NCI-H226 (cell line): ENCODE results near the gene ST8SIA5.
A peak's percentile ranks its signal among the peaks of the same experiment; 100 is the strongest.

Experiments used
- DNase-seq: peaks from one replicate; pipeline ENCODE4 v3.0.0-alpha.2; 2015

Gene ST8SIA5

DNA sequence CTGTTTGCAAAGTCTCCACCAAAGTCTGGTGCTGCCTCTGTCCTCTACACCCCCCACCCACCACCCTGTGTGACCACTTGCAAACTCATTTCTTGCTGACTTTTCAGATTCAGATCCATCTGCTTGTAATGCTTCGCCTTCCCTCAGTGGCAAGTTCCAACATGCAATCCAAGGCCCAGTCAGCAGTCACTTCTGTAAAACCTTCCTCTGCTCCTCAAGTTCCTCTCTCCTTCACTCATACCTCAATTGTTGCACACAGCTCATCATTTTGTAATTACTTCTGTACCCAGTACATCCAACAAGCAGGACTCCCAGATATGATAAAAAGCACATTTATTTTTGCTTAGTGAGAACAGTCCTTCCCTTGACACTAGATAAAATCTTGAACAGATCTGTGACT, 93.3 kb downstream of the ST8SIA5 start:
- no peak for DNase-seq

DNA sequence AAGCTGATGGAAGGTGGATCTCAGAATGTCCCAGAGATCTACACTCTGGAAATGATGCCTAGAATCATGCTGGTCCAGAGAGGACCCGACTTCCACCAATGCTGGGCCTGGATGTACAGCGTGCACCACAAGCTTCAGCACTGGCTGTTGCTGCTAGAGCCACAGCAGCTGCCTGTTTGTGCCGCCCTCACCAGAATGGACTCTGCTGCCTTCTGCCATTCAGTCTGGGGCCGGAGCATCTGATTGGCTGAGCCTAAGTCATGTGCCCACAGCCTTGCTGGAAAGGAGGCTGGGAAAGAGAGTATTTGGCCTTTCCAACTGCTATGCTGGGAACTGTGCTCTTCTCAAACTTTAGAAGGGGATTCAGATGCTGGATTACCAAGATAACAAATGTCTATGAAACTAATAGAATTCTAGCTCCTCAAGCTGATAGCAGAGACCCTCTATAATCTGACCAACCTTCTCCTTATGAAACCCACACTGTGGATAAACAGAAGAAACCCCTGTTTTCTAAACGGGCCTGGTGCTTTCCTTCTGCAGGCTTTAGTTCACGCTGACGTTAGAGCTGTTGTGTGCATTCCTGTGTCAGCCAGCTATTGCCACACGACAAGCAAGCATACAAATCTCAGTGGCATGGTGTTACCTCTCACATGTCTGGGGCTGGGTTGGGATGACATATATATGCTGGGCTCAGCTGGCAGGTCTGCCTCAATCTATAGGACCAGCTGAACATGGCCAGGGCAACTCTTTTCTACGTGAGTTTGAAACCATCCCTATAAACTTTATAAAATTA, 95.7 kb downstream of the ST8SIA5 start:
- no peak for DNase-seq

DNA sequence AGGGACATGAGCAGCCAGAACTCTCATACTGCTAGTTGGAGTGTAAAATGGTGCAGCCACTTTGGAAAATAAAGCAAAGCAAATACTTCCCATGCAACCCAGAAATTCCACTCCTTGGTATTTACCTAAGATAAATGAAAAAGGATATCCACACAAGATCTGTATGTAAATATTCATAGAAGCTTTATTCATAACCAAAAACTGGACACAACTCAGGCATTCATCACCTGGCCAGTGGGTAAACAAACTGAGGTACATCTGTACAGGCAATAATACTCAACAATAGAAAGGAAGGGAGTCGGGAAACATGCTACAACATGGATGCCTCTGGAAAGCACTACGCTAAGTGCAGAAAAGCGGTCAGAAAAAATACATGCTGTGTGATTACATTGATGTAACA, 97.4 kb downstream of the ST8SIA5 start:
- DNase-seq: no peak

DNA sequence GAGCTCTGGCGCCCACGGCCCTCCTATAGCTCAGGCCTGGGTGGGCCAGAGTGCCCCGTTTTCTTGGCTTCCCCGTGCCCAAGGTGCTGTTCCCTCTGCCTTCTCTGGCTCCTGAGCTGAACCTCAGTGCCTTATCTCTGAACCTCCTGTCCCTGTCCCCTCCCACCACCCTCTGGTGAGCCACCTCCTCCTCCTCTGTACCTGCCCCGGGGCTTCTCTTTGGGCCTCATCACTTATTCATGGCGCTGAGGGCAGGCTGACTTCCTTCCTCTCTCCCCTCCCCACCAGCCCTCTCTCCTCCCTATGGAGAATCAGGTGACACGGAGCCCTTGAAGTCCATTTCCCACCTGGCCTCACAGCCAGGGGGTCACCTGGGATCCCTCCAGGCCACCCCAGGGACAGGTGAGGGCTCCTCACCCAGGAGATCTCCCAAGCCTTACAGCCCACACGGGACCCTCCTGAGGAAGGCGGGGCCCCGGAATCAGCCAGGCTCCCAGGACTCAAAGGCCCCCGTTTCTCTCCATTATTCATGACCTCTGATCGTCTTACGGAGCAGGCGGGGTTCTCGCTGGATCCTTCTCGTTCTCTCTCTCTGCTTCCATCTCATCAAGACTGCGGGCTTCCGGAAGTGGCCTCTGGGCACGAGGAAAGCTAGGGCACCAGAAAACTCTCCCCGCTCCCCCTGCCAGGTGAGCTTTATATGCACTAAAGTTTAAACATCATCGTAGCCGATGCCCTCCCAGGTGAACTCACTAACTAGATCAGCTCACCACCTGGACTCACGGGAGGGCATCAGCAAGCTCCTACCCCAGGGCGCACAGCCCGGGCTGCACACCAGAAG, 99.5 kb downstream of the ST8SIA5 start, which contains the start of gene LOXHD1:
Gene LOXHD1 (minus strand): TSS at position 106 of the 841 bp plus-strand sequence. CDS start 187 bp downstream, outside the sequence.
- DNase-seq: no peak

DNA sequence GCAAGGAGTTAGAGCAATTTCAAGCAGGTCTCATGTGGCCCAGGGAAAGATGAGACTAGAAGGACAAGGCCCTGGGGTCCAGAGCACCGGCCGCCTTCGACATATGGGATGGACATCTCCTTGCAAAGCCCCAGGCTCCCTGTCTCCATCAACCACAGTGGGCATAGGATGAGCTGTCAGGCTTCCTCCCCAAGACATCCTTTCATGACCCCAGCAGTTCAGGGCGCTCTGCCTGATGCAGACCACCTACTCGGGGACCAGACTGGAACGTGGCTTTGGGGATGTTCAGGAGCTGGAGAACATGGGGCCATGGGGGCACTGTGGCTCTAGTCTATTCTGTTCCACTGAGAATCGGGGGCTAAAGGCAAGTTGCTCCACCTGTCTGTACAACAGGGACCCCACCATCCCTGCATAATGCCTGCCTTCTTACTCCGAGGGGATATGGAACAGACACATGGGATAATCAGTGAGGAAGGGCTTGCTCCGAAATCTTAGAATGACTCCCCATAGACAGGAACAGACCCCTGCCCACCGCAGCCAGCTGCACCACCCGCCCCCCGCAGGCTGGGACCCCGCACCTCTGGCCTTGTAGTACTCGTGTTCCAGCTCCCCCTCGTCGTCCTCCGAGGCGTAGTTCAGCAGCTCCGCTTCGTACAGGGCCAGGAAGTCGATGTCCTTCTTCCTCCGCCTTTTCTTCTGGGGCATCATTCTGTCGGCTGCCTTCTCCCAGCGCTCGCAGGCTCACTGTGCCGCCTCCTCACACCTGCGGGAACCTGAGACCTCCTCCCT, 100.3 kb downstream of the ST8SIA5 start:
- no peak for DNase-seq

DNA sequence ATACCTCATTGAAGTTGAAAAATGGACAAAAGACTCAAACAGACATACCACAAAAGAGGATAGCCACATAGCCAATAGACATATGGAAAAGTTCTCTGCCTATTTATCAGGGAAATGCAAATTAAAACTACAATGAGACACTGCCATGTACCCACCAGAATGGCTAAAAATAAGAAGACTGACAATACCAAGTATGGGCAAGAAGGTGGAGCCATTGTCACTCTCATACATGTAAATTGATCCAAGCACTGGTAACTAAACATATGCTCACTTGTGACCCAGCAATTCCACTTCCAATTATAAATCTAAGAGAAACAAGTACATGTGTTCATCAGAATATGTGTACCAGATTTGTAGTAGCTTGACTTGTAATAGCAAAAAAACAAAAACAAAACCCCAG, 104.5 kb downstream of the ST8SIA5 start:
- no peak for DNase-seq

DNA sequence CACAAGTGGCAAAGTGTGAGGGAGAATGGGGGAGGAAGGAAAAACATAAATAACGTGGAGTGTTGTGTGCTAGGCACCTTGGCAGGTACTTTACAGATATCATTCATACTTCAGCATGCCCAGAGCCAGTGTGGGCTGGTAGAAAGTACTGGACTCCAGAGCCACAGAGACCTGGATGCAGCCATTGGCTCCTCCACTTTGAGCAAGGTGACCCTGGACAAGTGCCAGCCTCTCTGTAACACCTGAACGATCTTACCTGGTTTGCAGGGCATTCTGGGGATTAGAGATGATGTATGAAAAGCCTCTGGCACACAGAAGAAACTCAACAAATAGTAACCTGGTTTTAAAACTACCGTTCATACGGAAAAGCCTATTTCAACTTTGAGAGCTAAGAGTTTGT, 106.2 kb downstream of the ST8SIA5 start:
- DNase-seq: no peak

DNA sequence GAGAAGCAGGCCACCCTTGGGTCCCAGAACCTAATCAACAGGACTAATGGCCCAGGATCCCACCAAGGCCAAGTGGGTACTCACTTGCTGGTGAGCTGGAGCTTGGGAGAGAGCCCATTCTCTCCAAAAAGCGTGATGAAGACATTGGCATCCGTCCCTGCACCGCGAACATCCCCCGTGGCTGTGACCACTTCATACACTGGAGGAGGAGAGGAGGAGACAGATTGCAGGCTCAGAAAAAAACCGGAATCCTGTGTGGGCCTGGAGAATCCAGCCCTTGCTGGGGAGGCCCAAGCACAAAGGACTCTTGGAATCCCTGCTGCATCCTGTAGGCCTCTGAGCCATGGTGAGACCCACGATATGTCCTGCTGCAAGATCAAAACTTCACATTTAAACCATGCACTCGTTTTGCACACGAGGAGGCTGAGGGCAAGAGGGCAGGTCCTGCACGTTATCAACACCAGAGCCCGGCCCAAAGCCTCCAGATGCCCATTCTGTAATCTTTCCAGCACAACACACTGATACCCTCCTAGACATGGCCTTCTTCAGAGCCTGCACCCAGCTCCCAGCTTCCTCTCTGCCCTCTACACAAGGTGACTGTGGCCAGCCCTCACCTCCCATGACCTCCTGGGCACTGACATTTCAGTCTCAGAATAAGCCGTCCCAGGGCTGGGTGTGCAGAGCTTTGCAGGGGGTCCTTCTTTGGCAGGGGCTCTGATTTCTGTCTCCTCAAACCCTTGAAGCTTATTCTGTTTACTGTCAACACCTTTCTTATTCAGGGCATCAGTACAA, 107.6 kb downstream of the ST8SIA5 start:
- DNase-seq: no peak

DNA sequence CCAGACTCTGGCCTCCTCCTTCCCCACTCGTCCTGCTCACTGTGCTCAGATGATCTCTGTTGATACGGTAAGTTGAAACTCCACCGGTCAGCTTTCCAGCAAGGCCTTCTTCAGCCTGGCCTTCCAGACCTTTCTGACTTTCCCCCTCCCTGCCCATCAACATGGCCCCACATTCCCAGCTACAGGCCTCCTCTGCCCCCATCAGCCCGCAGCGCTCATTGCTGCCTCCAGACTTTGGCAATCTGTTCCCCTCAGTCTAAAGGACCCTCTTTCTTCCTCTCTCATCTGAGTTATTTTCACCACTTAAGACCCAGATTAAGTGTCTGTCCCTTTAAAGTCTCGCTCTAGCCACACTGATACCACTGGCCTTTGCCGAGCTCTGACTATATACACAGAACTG, 110.4 kb downstream of the ST8SIA5 start:
- no peak for DNase-seq

DNA sequence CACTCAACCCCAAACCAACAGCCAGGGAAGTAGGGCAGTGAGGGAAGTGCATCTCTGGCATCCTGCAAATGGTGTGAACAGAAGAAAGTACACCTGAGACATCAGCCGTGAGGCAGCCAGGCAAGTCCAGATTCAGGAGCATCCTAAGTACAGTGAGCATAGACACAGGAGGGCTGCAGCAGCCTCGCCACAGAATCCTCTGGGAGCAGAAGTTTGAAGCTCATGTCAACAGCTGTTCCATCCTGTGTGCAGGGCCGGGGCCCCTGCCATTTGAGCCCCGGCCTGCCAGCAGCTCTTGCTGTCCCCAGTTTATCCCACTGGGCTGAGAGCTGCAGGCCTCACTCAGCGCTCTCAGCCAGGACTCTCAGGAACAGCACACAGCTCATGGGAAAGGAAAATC, 114.3 kb downstream of the ST8SIA5 start:
- no peak for DNase-seq

DNA sequence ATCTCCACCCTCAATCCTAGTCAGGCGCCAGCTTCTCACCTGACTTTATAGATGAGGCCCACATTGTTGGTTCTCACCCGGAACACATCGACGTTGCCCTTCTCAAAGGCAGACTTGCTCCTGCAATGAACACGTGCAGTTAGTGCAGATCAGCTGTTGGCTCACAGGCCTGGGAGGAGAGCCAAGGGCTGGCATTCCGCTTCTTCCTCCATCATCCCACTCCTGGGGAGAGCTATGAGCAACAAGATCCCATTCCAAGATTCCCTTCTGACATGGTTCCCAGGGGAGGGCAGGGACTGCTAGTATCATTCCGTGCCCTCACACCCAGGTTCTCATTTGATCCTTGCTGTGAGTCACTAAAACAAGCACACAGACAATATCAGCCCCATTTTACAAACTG, 114.9 kb downstream of the ST8SIA5 start:
- peak; percentile 26 for DNase-seq

DNA sequence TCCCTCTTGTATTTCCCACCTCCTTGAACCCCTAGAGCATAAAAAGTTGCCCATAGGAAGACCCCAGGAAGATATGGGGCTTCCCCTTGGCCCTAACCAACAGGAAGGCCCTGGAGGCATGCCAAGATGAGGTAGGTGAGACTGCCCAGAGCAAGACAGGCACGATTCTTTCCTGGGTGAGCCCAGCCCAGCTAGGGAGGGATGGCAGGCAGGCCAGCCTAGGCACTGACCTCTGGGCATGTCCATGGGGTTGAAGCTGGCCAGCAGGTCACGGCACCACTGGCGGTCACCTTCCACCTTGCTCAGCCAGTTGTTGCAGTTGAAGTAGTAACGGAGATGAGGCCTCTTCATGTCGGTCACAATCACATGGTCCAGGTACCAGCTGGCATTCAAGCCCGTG, 117.5 kb downstream of the ST8SIA5 start:
- DNase-seq: no peak

DNA sequence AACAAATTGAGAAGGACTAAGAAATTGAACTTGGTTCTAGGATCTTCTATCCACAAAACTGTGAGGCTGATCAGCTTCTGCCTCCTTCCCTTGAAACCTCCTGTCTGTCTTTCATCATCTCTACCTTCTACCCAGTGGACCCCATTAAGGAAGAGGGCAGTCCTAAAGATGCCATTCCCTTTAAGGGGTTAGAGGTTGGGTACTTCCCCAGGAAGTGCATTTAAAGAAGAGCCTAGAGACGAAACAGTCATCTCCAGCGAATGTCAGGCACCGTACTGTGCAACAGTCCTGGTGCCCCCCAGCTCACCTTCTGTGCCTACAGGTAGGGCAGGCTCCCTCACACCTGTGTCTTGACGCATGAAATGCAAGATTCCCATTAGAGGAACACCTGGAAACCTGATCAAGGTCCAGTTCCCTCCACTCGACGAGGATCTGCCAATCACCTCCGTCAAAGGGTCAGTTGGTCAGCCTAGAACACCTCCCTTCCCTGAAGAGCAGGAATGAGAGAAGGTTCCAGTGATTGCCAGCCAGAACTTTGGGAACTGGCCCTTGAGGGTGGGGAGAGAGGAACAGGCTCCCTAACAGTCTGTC, 120.7 kb downstream of the ST8SIA5 start:
- DNase-seq: no peak

DNA sequence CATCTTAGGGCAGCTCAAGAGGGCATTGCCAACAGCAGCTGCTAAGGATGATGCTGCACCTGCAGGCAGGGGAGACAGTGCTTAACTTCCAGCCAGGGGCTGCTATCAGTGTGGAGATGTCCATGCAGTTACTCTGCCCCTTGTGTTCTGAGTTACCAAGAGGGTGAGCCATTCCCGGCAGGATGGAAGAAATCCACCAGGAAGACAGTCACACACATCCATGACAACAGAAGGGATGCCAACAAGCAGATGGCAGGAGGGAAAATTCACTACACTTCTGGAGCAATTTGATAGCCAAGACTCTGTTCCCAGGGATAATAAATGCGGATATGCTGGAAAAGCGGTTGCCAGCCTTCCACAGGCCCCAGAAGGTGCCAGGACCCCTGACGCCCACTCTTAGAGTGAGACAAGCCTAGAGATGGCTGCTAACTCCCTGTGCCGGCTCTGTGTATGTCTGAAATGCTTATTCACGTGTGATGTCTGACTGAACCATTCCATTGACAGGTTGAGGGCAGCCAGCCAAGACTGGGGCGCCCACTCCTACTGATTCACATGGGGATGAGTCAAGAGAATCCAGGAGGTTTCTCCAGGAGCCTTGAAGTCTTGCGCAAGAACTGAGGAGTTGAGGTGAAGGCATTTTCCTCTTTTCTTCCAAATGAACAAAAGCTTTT, 124.3 kb downstream of the ST8SIA5 start:
- DNase-seq: peak; percentile 82

DNA sequence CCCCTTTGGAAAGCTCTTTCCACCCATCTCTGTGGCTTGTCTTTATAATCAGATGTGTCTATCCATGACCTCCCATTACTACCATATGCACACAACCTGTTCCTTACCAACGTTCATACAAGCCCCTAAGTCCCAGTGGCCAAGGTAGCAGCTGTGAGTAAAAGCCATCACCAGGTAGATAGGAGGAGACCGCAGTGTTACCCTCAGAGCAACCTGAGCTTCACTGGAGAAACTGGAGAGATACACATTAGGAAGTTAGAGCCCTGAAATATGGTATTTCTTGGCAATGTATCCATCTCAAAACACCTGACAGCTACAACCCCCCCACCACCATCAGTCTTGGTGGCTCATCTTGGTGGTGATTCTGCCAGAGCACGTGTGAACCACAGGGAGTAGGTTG, 125.9 kb downstream of the ST8SIA5 start:
- DNase-seq: no peak

DNA sequence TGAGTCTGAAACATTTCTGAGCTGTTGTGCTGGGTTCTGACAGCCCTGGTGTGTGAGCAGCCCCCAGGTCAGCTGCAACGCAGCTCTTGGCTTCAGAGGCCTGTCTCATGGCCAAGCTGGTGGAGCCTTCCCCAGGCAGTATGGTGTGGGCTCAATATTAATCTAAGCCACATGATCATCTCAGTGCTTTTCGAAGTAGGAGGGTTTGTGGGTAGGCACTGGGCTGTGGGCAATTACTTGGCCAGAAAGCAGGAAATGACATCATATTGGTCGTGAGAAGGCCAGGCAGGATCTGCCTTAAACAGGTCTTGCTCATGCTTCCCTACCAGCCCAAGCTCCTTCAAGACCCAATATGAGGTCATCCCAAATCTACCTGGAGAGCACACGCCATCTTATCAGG, 126.7 kb downstream of the ST8SIA5 start:
- DNase-seq: peak; percentile 41

DNA sequence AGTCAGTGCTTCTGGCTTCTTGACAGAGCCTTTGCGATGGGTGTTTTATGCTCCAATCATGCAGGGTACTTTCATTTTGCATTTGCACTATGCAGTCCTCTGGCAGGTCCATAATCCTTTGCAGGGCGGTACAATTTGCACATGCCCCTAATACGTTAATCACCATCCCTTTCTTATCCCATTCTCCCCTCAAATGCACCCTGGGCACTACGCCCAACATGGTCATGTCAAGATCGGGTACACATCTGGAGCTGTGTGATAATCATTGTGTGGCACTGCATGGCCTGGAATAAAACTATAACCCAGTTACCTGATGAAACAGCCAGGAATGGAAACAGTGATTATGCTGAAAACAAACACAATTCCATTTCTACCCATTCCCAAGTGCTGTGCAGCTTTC, 127.5 kb downstream of the ST8SIA5 start:
- DNase-seq: no peak

DNA sequence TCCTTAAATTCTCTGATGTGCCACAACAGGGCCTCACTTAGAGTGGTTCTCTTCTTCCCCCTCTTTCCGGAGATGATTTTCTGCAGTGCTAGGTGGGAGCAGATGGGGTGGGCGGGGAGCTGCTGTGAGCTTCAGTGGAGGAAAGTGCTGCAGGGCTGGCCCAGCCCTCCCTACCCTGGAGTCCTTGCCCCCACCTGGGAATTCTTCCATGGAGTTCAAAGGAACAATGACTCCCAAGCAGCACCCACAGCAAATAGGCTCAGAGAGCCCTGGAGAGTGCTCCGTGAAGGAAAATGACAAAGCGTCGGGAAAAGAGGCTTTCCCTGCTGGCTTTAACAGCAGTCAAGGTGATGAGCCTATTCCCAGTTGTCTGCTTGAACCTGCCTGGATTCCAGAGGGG, 128.6 kb downstream of the ST8SIA5 start:
- no peak for DNase-seq

DNA sequence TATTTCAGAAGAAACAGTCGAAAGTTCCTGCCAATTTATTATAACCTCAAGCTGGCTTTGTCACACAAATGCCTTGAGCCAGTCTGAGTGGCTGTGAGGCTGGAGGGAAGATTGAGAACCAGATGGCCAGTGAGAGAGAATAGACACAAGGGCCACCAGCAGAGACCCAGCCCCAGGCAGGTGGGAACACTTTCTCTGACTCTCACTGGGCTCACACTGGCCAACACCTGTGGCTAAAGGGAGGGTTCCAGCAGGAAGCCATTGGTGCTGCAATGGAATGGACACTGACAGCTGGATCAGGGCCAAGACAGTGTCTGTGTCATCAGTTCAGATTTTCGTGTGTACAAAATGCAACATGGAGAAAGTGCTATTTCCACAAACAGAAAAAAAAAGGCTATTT, 129.7 kb downstream of the ST8SIA5 start:
- DNase-seq: no peak

DNA sequence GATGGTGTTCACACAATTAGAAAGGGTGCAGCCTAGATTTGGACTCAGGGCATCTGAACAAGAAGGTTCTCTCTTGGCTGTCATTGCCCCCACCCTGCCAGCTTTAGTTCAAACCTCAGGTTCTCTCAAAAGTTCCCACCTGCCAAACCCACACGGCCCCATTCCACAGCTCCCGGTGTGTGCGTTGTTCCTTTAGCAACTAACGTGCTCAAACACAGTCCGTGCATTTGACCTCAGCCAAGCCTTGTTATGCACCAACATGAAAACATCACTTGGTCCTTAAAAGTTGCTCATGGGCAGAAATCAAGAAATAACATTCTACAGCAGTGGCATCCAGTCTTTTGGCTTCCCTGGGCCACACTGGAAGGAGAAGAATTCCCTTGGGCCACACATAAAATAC, 131.8 kb downstream of the ST8SIA5 start:
- no peak for DNase-seq

DNA sequence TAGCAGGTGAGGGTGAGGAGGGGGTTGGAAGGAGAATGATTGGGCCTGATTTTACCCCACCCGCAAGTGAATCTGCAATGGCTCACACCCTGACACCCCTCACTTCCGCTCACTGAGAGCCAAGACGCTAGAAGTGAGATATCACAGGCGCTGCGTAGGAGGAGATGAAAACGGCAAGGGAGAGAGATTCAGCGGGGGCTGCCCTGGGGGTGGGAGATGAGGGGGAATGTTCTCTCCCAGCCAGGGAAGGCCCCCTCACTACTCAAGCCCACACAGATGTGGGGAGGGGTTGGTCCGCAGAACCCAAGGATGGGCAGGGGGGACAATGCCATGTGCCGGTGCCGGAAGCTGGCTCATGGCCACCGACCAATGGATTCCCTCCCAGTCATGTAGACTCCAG, 132.7 kb downstream of the ST8SIA5 start:
- no peak for DNase-seq

DNA sequence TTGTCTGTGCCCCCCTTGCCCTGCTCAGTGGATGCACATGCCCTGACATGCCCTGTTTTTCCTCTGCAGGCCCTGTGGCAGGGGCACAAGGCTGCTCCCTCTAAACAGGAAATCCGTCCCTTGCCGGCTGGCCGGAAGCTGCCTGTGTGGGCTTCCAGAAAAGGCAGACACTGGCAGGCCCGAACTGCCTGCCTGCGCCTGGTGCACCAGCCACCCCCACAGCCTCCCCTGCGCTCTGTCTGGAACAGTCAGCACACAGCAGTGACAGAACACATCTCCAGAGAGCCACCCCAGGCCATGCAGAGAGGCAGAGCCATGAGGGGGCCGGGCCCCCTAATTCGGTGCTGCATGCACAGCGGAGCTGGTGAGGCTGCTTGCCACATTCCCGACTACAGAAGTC, 133.3 kb downstream of the ST8SIA5 start:
- no peak for DNase-seq
